ENCODE data around the gene ARHGAP26. TPM values are rescaled to one million over a fixed set of nuclear protein-coding genes. Genes with fewer than 3 reads are reported as not detected.

ARHGAP26 gene
- total and polyA plus RNA-seq, 2 donors: 15.1 to 16.2 TPM

DNA sequence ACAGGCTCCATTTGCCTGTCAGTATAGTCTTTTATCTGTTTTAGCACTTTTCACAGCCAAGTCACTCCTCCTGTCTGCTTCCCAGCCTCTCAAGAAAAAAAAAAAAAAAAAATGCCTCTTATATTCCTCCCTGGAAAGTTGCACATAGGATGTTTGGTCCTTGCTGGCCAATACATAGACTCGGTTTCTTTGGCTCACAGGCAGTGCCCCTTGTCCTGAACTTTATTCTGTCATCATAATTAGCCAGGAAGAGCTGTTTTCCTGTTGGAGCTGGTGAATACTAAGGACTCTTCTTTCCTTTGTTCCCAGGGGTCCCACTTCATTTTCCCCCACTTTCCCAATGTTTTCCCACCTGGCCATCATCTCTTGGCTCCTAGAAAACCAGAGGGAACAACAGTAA is 442.1 kb downstream of the ARHGAP26 start:
- no peaks in the 10 kb centered on the region for H3K9me3 ChIP-seq (ENCODE audit: control insufficient read depth in 2 of 2, insufficient read depth in 1 of 2, low read length in 1 of 2)
- peaks cover 8 to 9% of the 10 kb centered on the region in 2 donors for H3K36me3 ChIP-seq (ENCODE audit: control insufficient read depth in 2 of 2, insufficient read depth in 2 of 2, low read length in 1 of 2)
- no peak overlapping the region for H3K27ac ChIP-seq (ENCODE audit: low read depth in 1 of 2, low read length in 1 of 2)
- no peak overlapping the region for H3K4me3 ChIP-seq (ENCODE audit: low read length in 2 of 2)
- peaks cover 0 to 34% of the 10 kb centered on the region in 2 donors for H3K4me1 ChIP-seq (ENCODE audit: control insufficient read depth in 2 of 2, insufficient read depth in 2 of 2, low read length in 2 of 2)
- DNase-seq (ENCODE audit: low read depth in 6 of 9, low spot score in 9 of 9): no peak
- WGBS: 97% methylated on average over 1 of the region's 1 CpG
- H3K27me3 ChIP-seq (ENCODE audit: control insufficient read depth in 2 of 2, insufficient read depth in 1 of 2, low read length in 1 of 2): no peaks in the 10 kb centered on the region

GRCh38 chr5:143213231-143213850 is 443.2 kb downstream of the ARHGAP26 start:
- H3K4me1 ChIP-seq (ENCODE audit: control insufficient read depth in 2 of 2, insufficient read depth in 2 of 2, low read length in 2 of 2): peaks cover 0 to 36% of the 10 kb centered on the region in 2 donors
- H3K9me3 ChIP-seq (ENCODE audit: control insufficient read depth in 2 of 2, insufficient read depth in 1 of 2, low read length in 1 of 2): no peaks in the 10 kb centered on the region
- DNase-seq (ENCODE audit: low read depth in 6 of 9, low spot score in 9 of 9): no peak
- H3K27ac ChIP-seq (ENCODE audit: low read depth in 1 of 2, low read length in 1 of 2): peak overlapping the region in 1 of 2 donors; percentile 65
- no peak overlapping the region for H3K4me3 ChIP-seq (ENCODE audit: low read length in 2 of 2)
- H3K27me3 ChIP-seq (ENCODE audit: control insufficient read depth in 2 of 2, insufficient read depth in 1 of 2, low read length in 1 of 2): no peaks in the 10 kb centered on the region
- H3K36me3 ChIP-seq (ENCODE audit: control insufficient read depth in 2 of 2, insufficient read depth in 2 of 2, low read length in 1 of 2): peaks cover 8 to 9% of the 10 kb centered on the region in 2 donors
- WGBS: 87% methylated on average over 6 of the region's 6 CpGs

- H3K27ac ChIP-seq (ENCODE audit: low read depth in 1 of 2, low read length in 1 of 2): peak overlapping the region in 1 of 2 donors; percentile 65
- no peaks in the 10 kb centered on the region for H3K27me3 ChIP-seq (ENCODE audit: control insufficient read depth in 2 of 2, insufficient read depth in 1 of 2, low read length in 1 of 2)
- H3K36me3 ChIP-seq (ENCODE audit: control insufficient read depth in 2 of 2, insufficient read depth in 2 of 2, low read length in 1 of 2): peaks cover 8 to 9% of the 10 kb centered on the region in 2 donors
- no peaks in the 10 kb centered on the region for H3K9me3 ChIP-seq (ENCODE audit: control insufficient read depth in 2 of 2, insufficient read depth in 1 of 2, low read length in 1 of 2)
- peaks cover 0 to 42% of the 10 kb centered on the region in 2 donors for H3K4me1 ChIP-seq (ENCODE audit: control insufficient read depth in 2 of 2, insufficient read depth in 2 of 2, low read length in 2 of 2)
- no peak for DNase-seq (ENCODE audit: low read depth in 6 of 9, low spot score in 9 of 9)
- WGBS: 82% methylated on average over 12 of the region's 12 CpGs
- no peak overlapping the region for H3K4me3 ChIP-seq (ENCODE audit: low read length in 2 of 2)
These were observed 443.7 kb downstream of the ARHGAP26 start for GRCh38 chr5:143213851-143214363.

DNA sequence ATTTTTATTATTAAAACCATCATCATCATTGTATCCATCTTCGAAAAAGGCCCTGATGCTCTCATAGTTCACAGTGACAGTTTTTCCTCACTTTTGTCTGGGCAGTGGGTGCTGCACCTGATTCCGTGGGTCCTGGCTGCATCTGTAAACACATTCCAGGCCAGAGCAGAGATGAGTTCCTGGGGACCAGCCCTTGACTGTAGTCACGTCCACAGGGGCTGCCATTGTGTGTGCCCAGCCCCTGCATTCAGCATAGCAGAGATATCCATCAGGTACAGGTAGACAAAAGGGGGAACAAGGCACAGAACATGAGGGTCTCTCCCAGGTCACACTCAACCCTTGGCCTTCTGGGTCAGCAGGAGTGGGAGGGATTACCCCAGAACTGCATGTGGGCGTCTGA is 444.3 kb downstream of the ARHGAP26 start:
- DNase-seq (ENCODE audit: low read depth in 6 of 9, low spot score in 9 of 9): no peak
- WGBS: 98% methylated on average over 4 of the region's 4 CpGs
- Histone ChIP-seq H3K4me3 (ENCODE audit: low read length in 2 of 2) (no peak overlapping the region), H3K4me1 (ENCODE audit: control insufficient read depth in 2 of 2, insufficient read depth in 2 of 2, low read length in 2 of 2) (peaks cover 0 to 47% of the 10 kb centered on the region in 2 donors), H3K9me3 (ENCODE audit: control insufficient read depth in 2 of 2, insufficient read depth in 1 of 2, low read length in 1 of 2) (no peaks in the 10 kb centered on the region), H3K27me3 (ENCODE audit: control insufficient read depth in 2 of 2, insufficient read depth in 1 of 2, low read length in 1 of 2) (no peaks in the 10 kb centered on the region), H3K27ac (ENCODE audit: low read depth in 1 of 2, low read length in 1 of 2) (no peak overlapping the region), H3K36me3 (ENCODE audit: control insufficient read depth in 2 of 2, insufficient read depth in 2 of 2, low read length in 1 of 2) (peaks cover 8 to 9% of the 10 kb centered on the region in 2 donors)

GRCh38 chr5:143214890-143215289 is 444.7 kb downstream of the ARHGAP26 start:
- no peak overlapping the region for H3K27ac ChIP-seq (ENCODE audit: low read depth in 1 of 2, low read length in 1 of 2)
- H3K27me3 ChIP-seq (ENCODE audit: control insufficient read depth in 2 of 2, insufficient read depth in 1 of 2, low read length in 1 of 2): no peaks in the 10 kb centered on the region
- WGBS: 80% methylated on average over 6 of the region's 6 CpGs
- DNase-seq (ENCODE audit: low read depth in 6 of 9, low spot score in 9 of 9): no peak
- H3K36me3 ChIP-seq (ENCODE audit: control insufficient read depth in 2 of 2, insufficient read depth in 2 of 2, low read length in 1 of 2): peaks cover 8 to 9% of the 10 kb centered on the region in 2 donors
- no peaks in the 10 kb centered on the region for H3K9me3 ChIP-seq (ENCODE audit: control insufficient read depth in 2 of 2, insufficient read depth in 1 of 2, low read length in 1 of 2)
- no peak overlapping the region for H3K4me3 ChIP-seq (ENCODE audit: low read length in 2 of 2)
- H3K4me1 ChIP-seq (ENCODE audit: control insufficient read depth in 2 of 2, insufficient read depth in 2 of 2, low read length in 2 of 2): peaks cover 2 to 52% of the 10 kb centered on the region in 2 donors

DNA sequence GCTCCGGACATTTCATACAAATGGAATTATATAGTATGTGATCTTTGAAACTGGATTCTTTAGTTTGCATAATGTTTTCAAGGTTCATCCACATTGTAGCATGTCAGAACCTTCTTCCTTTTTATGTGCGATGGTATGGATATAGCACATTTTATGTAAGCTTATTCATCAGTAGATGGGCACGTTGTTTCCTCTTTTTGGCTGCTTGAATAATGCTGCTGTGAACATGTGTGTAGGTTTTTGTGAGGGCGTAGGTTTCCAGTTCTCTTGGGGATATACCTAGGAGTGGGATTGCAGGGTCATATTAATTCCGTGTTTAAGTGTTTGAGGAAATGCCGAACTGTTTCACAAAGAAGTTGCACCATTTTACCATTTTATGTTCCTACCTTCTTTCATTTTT is 445.5 kb downstream of the ARHGAP26 start:
- 94% methylated on average over 6 of the region's 6 CpGs for WGBS
- H3K27ac ChIP-seq (ENCODE audit: low read depth in 1 of 2, low read length in 1 of 2): no peak overlapping the region
- no peak for DNase-seq (ENCODE audit: low read depth in 6 of 9, low spot score in 9 of 9)
- H3K9me3 ChIP-seq (ENCODE audit: control insufficient read depth in 2 of 2, insufficient read depth in 1 of 2, low read length in 1 of 2): no peaks in the 10 kb centered on the region
- no peak overlapping the region for H3K4me3 ChIP-seq (ENCODE audit: low read length in 2 of 2)
- H3K36me3 ChIP-seq (ENCODE audit: control insufficient read depth in 2 of 2, insufficient read depth in 2 of 2, low read length in 1 of 2): peaks cover 7 to 8% of the 10 kb centered on the region in 2 donors
- peaks cover 7 to 59% of the 10 kb centered on the region in 2 donors for H3K4me1 ChIP-seq (ENCODE audit: control insufficient read depth in 2 of 2, insufficient read depth in 2 of 2, low read length in 2 of 2)
- H3K27me3 ChIP-seq (ENCODE audit: control insufficient read depth in 2 of 2, insufficient read depth in 1 of 2, low read length in 1 of 2): no peaks in the 10 kb centered on the region

DNA sequence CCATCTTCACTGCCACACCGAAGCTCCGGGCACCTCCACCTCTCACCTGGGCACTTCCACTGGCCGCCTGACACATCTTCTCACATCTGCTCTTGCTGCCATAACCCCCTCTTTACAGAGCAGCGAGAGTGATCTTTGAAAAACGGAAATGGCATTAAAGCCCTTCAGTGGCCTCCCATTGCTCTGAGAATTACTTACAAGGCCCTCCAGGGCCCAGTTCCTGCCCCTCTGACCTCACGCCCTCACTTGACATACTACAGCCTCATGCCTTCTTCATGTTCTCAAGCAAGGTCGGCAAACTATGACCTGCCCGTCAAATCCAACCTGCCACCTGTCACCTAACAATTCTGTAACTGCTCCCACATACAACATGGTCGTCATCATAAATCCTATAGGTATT is 446.0 kb downstream of the ARHGAP26 start:
- H3K27ac ChIP-seq (ENCODE audit: low read depth in 1 of 2, low read length in 1 of 2): no peak overlapping the region
- peaks cover 7 to 8% of the 10 kb centered on the region in 2 donors for H3K36me3 ChIP-seq (ENCODE audit: control insufficient read depth in 2 of 2, insufficient read depth in 2 of 2, low read length in 1 of 2)
- no peak for DNase-seq (ENCODE audit: low read depth in 6 of 9, low spot score in 9 of 9)
- 98% methylated on average over 9 of the region's 9 CpGs for WGBS
- peaks cover 7 to 62% of the 10 kb centered on the region in 2 donors for H3K4me1 ChIP-seq (ENCODE audit: control insufficient read depth in 2 of 2, insufficient read depth in 2 of 2, low read length in 2 of 2)
- no peaks in the 10 kb centered on the region for H3K27me3 ChIP-seq (ENCODE audit: control insufficient read depth in 2 of 2, insufficient read depth in 1 of 2, low read length in 1 of 2)
- H3K9me3 ChIP-seq (ENCODE audit: control insufficient read depth in 2 of 2, insufficient read depth in 1 of 2, low read length in 1 of 2): no peaks in the 10 kb centered on the region
- no peak overlapping the region for H3K4me3 ChIP-seq (ENCODE audit: low read length in 2 of 2)

DNA sequence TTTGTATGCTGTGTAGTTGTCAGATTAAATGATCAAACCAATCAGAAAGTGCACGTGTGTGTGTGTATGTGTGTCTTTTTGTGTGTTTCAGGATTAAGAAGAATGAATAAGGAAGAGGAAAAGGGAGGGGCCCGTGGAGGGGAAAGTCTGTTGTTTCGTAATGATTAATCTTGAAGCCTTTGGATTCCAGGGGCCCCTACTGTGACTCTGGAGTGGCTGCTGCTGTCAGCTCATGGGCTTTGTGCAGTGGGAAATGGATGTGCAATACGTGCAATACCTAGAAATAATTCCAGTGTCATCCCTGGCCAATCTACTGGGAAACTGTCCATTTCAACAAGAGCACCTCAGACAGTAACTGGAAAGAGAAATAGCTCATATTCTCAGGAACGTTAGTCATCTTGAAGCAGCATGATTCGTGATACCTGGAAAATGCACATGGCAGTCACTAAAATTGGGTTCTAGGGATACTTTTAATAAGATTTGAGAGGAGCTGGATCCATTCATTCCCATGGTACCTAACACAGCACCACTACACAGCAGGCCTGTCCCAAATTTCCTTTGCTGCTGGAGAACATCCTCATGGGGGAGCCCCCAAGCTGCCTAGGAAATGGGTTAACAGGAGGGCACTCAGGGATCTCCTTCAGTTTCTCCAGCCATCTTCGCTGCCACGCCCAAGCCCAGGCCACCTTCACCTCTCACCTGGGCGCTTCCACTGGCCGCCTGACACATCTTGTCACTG is 447.1 kb downstream of the ARHGAP26 start:
- no peak for DNase-seq (ENCODE audit: low read depth in 6 of 9, low spot score in 9 of 9)
- peaks cover 7 to 8% of the 10 kb centered on the region in 2 donors for H3K36me3 ChIP-seq (ENCODE audit: control insufficient read depth in 2 of 2, insufficient read depth in 2 of 2, low read length in 1 of 2)
- no peak overlapping the region for H3K27ac ChIP-seq (ENCODE audit: low read depth in 1 of 2, low read length in 1 of 2)
- no peak overlapping the region for H3K4me3 ChIP-seq (ENCODE audit: low read length in 2 of 2)
- H3K4me1 ChIP-seq (ENCODE audit: control insufficient read depth in 2 of 2, insufficient read depth in 2 of 2, low read length in 2 of 2): peaks cover 16 to 68% of the 10 kb centered on the region in 2 donors
- H3K9me3 ChIP-seq (ENCODE audit: control insufficient read depth in 2 of 2, insufficient read depth in 1 of 2, low read length in 1 of 2): no peaks in the 10 kb centered on the region
- no peaks in the 10 kb centered on the region for H3K27me3 ChIP-seq (ENCODE audit: control insufficient read depth in 2 of 2, insufficient read depth in 1 of 2, low read length in 1 of 2)
- 90% methylated on average over 10 of the region's 10 CpGs for WGBS

DNA sequence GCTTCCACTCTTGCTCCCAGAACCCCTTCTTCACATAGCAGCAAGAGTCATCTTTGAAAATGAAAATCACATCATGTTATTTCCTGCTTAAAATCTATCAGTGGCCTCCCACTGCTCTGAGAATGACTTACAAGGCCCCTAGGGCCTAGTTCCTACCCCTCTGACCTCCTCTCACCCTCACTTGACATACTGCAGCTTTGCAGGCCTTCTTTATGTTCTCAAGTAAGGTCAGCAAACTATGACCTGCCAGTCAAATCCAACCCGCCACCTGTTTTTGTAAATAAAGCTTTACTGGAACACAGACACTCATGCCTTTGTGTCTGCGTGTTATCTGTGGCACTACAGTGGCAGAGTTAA is 447.6 kb downstream of the ARHGAP26 start:
- DNase-seq (ENCODE audit: low read depth in 6 of 9, low spot score in 9 of 9): no peak
- Histone ChIP-seq H3K27me3 (ENCODE audit: control insufficient read depth in 2 of 2, insufficient read depth in 1 of 2, low read length in 1 of 2) (no peaks in the 10 kb centered on the region), H3K27ac (ENCODE audit: low read depth in 1 of 2, low read length in 1 of 2) (no peak overlapping the region), H3K9me3 (ENCODE audit: control insufficient read depth in 2 of 2, insufficient read depth in 1 of 2, low read length in 1 of 2) (no peaks in the 10 kb centered on the region), H3K4me3 (ENCODE audit: low read length in 2 of 2) (no peak overlapping the region), H3K4me1 (ENCODE audit: control insufficient read depth in 2 of 2, insufficient read depth in 2 of 2, low read length in 2 of 2) (peaks cover 17 to 72% of the 10 kb centered on the region in 2 donors), H3K36me3 (ENCODE audit: control insufficient read depth in 2 of 2, insufficient read depth in 2 of 2, low read length in 1 of 2) (peaks cover 7 to 8% of the 10 kb centered on the region in 2 donors)
- WGBS: 98% methylated on average over 2 of the region's 2 CpGs
